Stimulated activated CD8-positive, alpha-beta memory T cell treated with anti-CD3 and anti-CD28 coated beads, Interleukin-2, amount 100 ng/mL, for 1 hour (primary cell): ENCODE data around the gene CXorf58.

Source experiments
- DNase-seq, 2 donors: peaks; one replicate each; pipeline ENCODE4 v3.0.0-alpha.2; 2020; ENCODE audit warnings: low read depth in 2 of 2

CXorf58 gene

GRCh38 chrX:23901060-23901459 lies 6.7 kb upstream of the CXorf58 start:
- no peak for DNase-seq

- DNase-seq: no peak
These were observed 6.0 kb upstream of the CXorf58 start for GRCh38 chrX:23901805-23902204.

GRCh38 chrX:23902419-23902818 lies 5.4 kb upstream of the CXorf58 start:
- no peak for DNase-seq

- DNase-seq: no peak
These were observed 3.7 kb upstream of the CXorf58 start for GRCh38 chrX:23904096-23904495.

GRCh38 chrX:23907111-23907497 lies 702 bp upstream of the CXorf58 start:
- DNase-seq: no peak

GRCh38 chrX:23908219-23909004 lies 606 bp downstream of the CXorf58 start:
- no peak for DNase-seq

GRCh38 chrX:23911126-23911835 lies 3.5 kb downstream of the CXorf58 start:
- DNase-seq: no peak

- DNase-seq: no peak
These were observed 11.3 kb downstream of the CXorf58 start for GRCh38 chrX:23919148-23919547.

GRCh38 chrX:23919706-23920320 lies 12.0 kb downstream of the CXorf58 start:
- no peak for DNase-seq

- DNase-seq: no peak
These were observed 18.2 kb downstream of the CXorf58 start for GRCh38 chrX:23926015-23926414.

GRCh38 chrX:23930894-23931604 lies 23.2 kb downstream of the CXorf58 start:
- DNase-seq: no peak

- DNase-seq: no peak
These were observed 24.2 kb downstream of the CXorf58 start for GRCh38 chrX:23932046-23932445.

GRCh38 chrX:23935106-23935505 lies 27.3 kb downstream of the CXorf58 start:
- DNase-seq: no peak

- DNase-seq: no peak
These were observed 28.4 kb downstream of the CXorf58 start for GRCh38 chrX:23936180-23936579.

- no peak for DNase-seq
These were observed 29.3 kb downstream of the CXorf58 start for GRCh38 chrX:23937100-23937499.

GRCh38 chrX:23938690-23939089 lies 30.9 kb downstream of the CXorf58 start:
- no peak for DNase-seq

- DNase-seq: no peak
These were observed 31.4 kb downstream of the CXorf58 start for GRCh38 chrX:23939203-23939602.

GRCh38 chrX:23944234-23944633 lies 36.4 kb downstream of the CXorf58 start:
- no peak for DNase-seq

- DNase-seq: no peak
These were observed 37.4 kb downstream of the CXorf58 start for GRCh38 chrX:23945206-23945605.

GRCh38 chrX:23952391-23952790 lies 44.6 kb downstream of the CXorf58 start:
- no peak for DNase-seq

GRCh38 chrX:23952984-23953907 lies 45.4 kb downstream of the CXorf58 start:
- DNase-seq: peak in 1 of 2 donors; percentile 0
